ENCODE data around the gene SLC10A3. TPM values are rescaled to one million over a fixed set of nuclear protein-coding genes. Genes with fewer than 3 reads are reported as not detected.

SLC10A3 gene
- total and polyA plus RNA-seq, 3 donors from 2014 or later, result 22.4 to 26.5 (median 25.0) TPM

GRCh38 chrX:154471839-154472684 lies 18.4 kb downstream of the SLC10A3 start:
- TF ChIP-seq CTCF (IDR thresholded peaks at IDR 0.05), result no peak
- TF ChIP-seq POLR2A (IDR thresholded peaks at IDR 0.05), result no peak
- no peaks in the 10 kb centered on the region for H3K9me3 ChIP-seq
- no peaks in the 10 kb centered on the region for H3K27me3 ChIP-seq
- no peak overlapping the region for H3K27ac ChIP-seq
- intact Hi-C loops (cut with DNase I; ENCODE audit: low total_unique reads), result no loop called here
- H3K4me1 ChIP-seq, result no peaks in the 10 kb centered on the region
- no peak overlapping the region for H3K4me3 ChIP-seq
- DNase-seq, result no peak
- 85 to 90% methylated on average over 13 to 22 of the region's 23 CpGs for WGBS, 2 donors
- no peaks in the 10 kb centered on the region for H3K36me3 ChIP-seq (ENCODE audit: low read depth, missing control alignments)

- Histone ChIP-seq H3K36me3 (ENCODE audit: low read depth, missing control alignments) (no peaks in the 10 kb centered on the region), H3K4me3 (no peak overlapping the region), H3K27ac (no peak overlapping the region), H3K9me3 (no peaks in the 10 kb centered on the region), H3K27me3 (no peaks in the 10 kb centered on the region), H3K4me1 (no peaks in the 10 kb centered on the region)
- no peak for DNase-seq
- TF ChIP-seq POLR2A (IDR thresholded peaks at IDR 0.05), result no peak
- no peak for TF ChIP-seq CTCF (IDR thresholded peaks at IDR 0.05)
- WGBS, 2 donors, result 91 to 93% methylated on average over 2 to 16 of the region's 23 CpGs
- intact Hi-C loops (cut with DNase I; ENCODE audit: low total_unique reads), result no loop called here
Measured at GRCh38 chrX:154470914-154471568, 19.4 kb downstream of the SLC10A3 start.

- DNase-seq, result no peak
- H3K36me3 ChIP-seq (ENCODE audit: low read depth, missing control alignments), result no peaks in the 10 kb centered on the region
- intact Hi-C loops (cut with DNase I; ENCODE audit: low total_unique reads), result no loop called here
- H3K9me3 ChIP-seq, result no peaks in the 10 kb centered on the region
- no peak overlapping the region for H3K27ac ChIP-seq
- TF ChIP-seq POLR2A (IDR thresholded peaks at IDR 0.05) (no peak), CTCF (IDR thresholded peaks at IDR 0.05) (no peak)
- H3K27me3 ChIP-seq, result no peaks in the 10 kb centered on the region
- no peaks in the 10 kb centered on the region for H3K4me1 ChIP-seq
- no peak overlapping the region for H3K4me3 ChIP-seq
- WGBS, 2 donors, result 88% methylated on average over 11 of the region's 14 CpGs; no CpG with 5 or more reads in 1 of the 2 donors
Measured at GRCh38 chrX:154470434-154470833, 20.0 kb downstream of the SLC10A3 start.

GRCh38 chrX:154469880-154470279 lies 20.5 kb downstream of the SLC10A3 start:
- no peaks in the 10 kb centered on the region for H3K4me1 ChIP-seq
- 88 to 100% methylated on average over 2 to 14 of the region's 18 CpGs for WGBS, 2 donors
- DNase-seq, result no peak
- H3K4me3 ChIP-seq, result no peak overlapping the region
- no peaks in the 10 kb centered on the region for H3K36me3 ChIP-seq (ENCODE audit: low read depth, missing control alignments)
- intact Hi-C loops (cut with DNase I; ENCODE audit: low total_unique reads), result no loop called here
- no peak overlapping the region for H3K27ac ChIP-seq
- H3K27me3 ChIP-seq, result no peaks in the 10 kb centered on the region
- H3K9me3 ChIP-seq, result no peaks in the 10 kb centered on the region
- no peak for TF ChIP-seq POLR2A (IDR thresholded peaks at IDR 0.05)
- no peak for TF ChIP-seq CTCF (IDR thresholded peaks at IDR 0.05)

Measured in testis (tissue), 3 donors.